Smooth muscle cell (in vitro differentiated cells): ENCODE data around the gene RHO. TPM values are rescaled to one million over a fixed set of nuclear protein-coding genes. Genes with fewer than 3 reads are reported as not detected.
"Not testable (repeated sequence)": the region's sequence is repeated elsewhere in the genome, so short reads cannot be mapped to it uniquely, and the experiment has no call there.

ENCODE experiments used
- DNase-seq: peaks from one replicate; lab custom pipeline; 2025; ENCODE audit not compliant: unreplicated experiment; lab: John Stamatoyannopoulos, UW
- H2AFZ ChIP-seq: fragments of 200-600 bp; sonication (generic); 2 replicates; pipeline ENCODE4 v1.6.0; 2016; ENCODE audit warnings: antibody characterized with exemption, low read depth, mild to moderate bottlenecking
- H3F3A ChIP-seq: fragments of 200-600 bp; sonication (generic); 2 replicates; pipeline ENCODE4 v1.6.0; 2017; ENCODE audit warnings: antibody characterized with exemption, low read depth
- H3K27ac ChIP-seq: fragments of 200-600 bp; sonication (generic); 2 replicates; pipeline ENCODE4 v1.5.1; 2016; ENCODE audit warnings: low read depth, mild to moderate bottlenecking
- H3K27me3 ChIP-seq: fragments of 200-600 bp; sonication (generic); 2 replicates; pipeline ENCODE4 v1.6.1; 2016; ENCODE audit warnings: low read depth, mild to moderate bottlenecking
- H3K36me3 ChIP-seq: fragments of 200-600 bp; sonication (generic); 2 replicates; pipeline ENCODE4 v1.5.1; 2016; ENCODE audit warnings: low read depth
- H3K4me1 ChIP-seq: fragments of 200-600 bp; sonication (generic); 2 replicates; pipeline ENCODE4 v1.5.1; 2016; ENCODE audit warnings: low read depth
- H3K4me2 ChIP-seq: fragments of 200-600 bp; sonication (generic); 2 replicates; pipeline ENCODE4 v1.6.0; 2016; ENCODE audit warnings: mild to moderate bottlenecking
- H3K4me3 ChIP-seq: fragments of 200-600 bp; sonication (generic); 2 replicates; pipeline ENCODE4 v1.5.1; 2016; ENCODE audit warnings: mild to moderate bottlenecking
- H3K79me2 ChIP-seq: fragments of 200-600 bp; sonication (generic); 2 replicates; pipeline ENCODE4 v1.6.0; 2016; ENCODE audit warnings: low read depth, mild to moderate bottlenecking
- H3K9ac ChIP-seq: fragments of 200-600 bp; sonication (generic); 2 replicates; pipeline ENCODE4 v1.6.0; 2016; ENCODE audit warnings: low read depth
- H3K9me3 ChIP-seq: fragments of 200-600 bp; sonication (generic); replicated peaks from 2 replicates; pipeline ENCODE4 v1.5.1; 2016; ENCODE audit warnings: low read depth
- H4K20me1 ChIP-seq: fragments of 200-600 bp; sonication (generic); 2 replicates; pipeline ENCODE4 v1.6.0; 2016; ENCODE audit warnings: low read depth
- CTCF ChIP-seq: fragments of 200-600 bp; sonication (generic); IDR thresholded peaks from 2 replicates; pipeline ENCODE4 v1.5.1; 2017; ENCODE audit warnings: borderline replicate concordance, mild to moderate bottlenecking, antibody characterized with exemption; ENCODE audit not compliant: insufficient read depth, poor library complexity, severe bottlenecking
- WGBS: methylation state at CpG from one replicate; pipeline ENCODE4 v1.1.7; 2016; ENCODE audit warnings: low lambda C conversion rate; 5-methylcytosine and 5-hydroxymethylcytosine counted together
- polyA plus RNA-seq: library from polyadenylated mRNA; unstranded; fragments of >200 nt; fragmentation: Nextera tagmentation; extraction: Ambion mirVana; gene quantifications from 2 replicates; pipeline ENCODE4 v1.2.1, GENCODE V29; 2016
- total RNA-seq: library from RNA; depleted of rRNA; stranded (reverse); fragments of >200 nt; gene quantifications from 2 replicates; pipeline ENCODE4 v1.2.3, GENCODE V29; 2014

Gene RHO
- total RNA-seq (0.63 TPM in 1 of 2 replicates, not detected in the other), polyA plus RNA-seq (not detected in 2 replicates)

- no peak within 1 kb of the TSS for H3K9ac ChIP-seq
- H2AFZ ChIP-seq = no peak within 1 kb of the TSS
- TF ChIP-seq CTCF = no peak
- H3K27ac ChIP-seq = no peak within 1 kb of the TSS
- H3F3A ChIP-seq = no peaks in the 10 kb centered on the region
- no peaks in the 10 kb centered on the region for H3K36me3 ChIP-seq
- H4K20me1 ChIP-seq = no peaks in the 10 kb centered on the region
- no peaks in the 10 kb centered on the region for H3K27me3 ChIP-seq
- H3K4me3 ChIP-seq = no peak within 1 kb of the TSS
- H3K4me1 ChIP-seq = peaks cover 4% of the 10 kb centered on the region
- 96% methylated on average over 18 of the region's 18 CpGs for WGBS
- no peak within 1 kb of the TSS for H3K4me2 ChIP-seq
- no peaks in the 10 kb centered on the region for H3K9me3 ChIP-seq
- no peaks in the 10 kb centered on the region for H3K79me2 ChIP-seq
- DNase-seq = no peak
These were observed at the start of gene RHO for GRCh38 chr3:129528589-129529100. Gene RHO, plus strand, starts transcription at chr3:129528639. Its CDS starts 95 bp downstream, at chr3:129528734.

- DNase-seq, H3K4me2 ChIP-seq: not testable (repeated sequence)
These were observed 47.1 kb upstream of the RHO start for GRCh38 chr3:129481225-129481765.

GRCh38 chr3:129481766-129482332, 46.6 kb upstream of the RHO start:
- Histone ChIP-seq H3K4me2 (no peak overlapping the region), H4K20me1 (no peaks in the 10 kb centered on the region), H3K4me1 (peaks cover 15% of the 10 kb centered on the region), H3K36me3 (no peaks in the 10 kb centered on the region), H3K4me3 (no peak overlapping the region), H3K27ac (peak overlapping the region; percentile 89), H3K79me2 (no peaks in the 10 kb centered on the region), H3F3A (no peaks in the 10 kb centered on the region), H3K9me3 (no peaks in the 10 kb centered on the region), H2AFZ (no peak overlapping the region), H3K9ac (peak overlapping the region; percentile 65), H3K27me3 (no peaks in the 10 kb centered on the region)
- WGBS = 70% methylated on average over 12 of the region's 12 CpGs
- no peak for TF ChIP-seq CTCF
- no peak for DNase-seq

More at GRCh38 chr3:129481225-129481765, 47.1 kb upstream of the RHO start:
- not testable (repeated sequence) for H3F3A ChIP-seq, H2AFZ ChIP-seq, H4K20me1 ChIP-seq, H3K4me3 ChIP-seq, H3K79me2 ChIP-seq, H3K36me3 ChIP-seq, H3K4me1 ChIP-seq, H3K27me3 ChIP-seq, H3K9me3 ChIP-seq
- Histone ChIP-seq H3K27ac (peak overlapping the region; percentile 89), H3K9ac (peak overlapping the region; percentile 65)
- 59% methylated on average over 11 of the region's 11 CpGs for WGBS

- Histone ChIP-seq H3K79me2 (no peaks in the 10 kb centered on the region), H4K20me1 (no peaks in the 10 kb centered on the region), H3K4me3 (no peak overlapping the region), H2AFZ (no peak overlapping the region), H3K4me1 (peaks cover 18% of the 10 kb centered on the region), H3K27ac (peak overlapping the region; percentile 89), H3K36me3 (no peaks in the 10 kb centered on the region), H3K9me3 (no peaks in the 10 kb centered on the region), H3F3A (no peaks in the 10 kb centered on the region), H3K9ac (no peak overlapping the region), H3K4me2 (no peak overlapping the region), H3K27me3 (no peaks in the 10 kb centered on the region)
- WGBS = 89% methylated on average over 1 of the region's 1 CpG
- TF ChIP-seq CTCF = no peak
- no peak for DNase-seq
These were observed 45.7 kb upstream of the RHO start for GRCh38 chr3:129482721-129483120.
